NB4 (cell line): Measurements from ENCODE around the gene WDFY4.

ENCODE experiments used
- CTCF ChIP-seq: IDR thresholded peaks from one replicate; pipeline ENCODE4 v1.5.1; 2012; ENCODE audit warnings: low read depth, low read length
- MAX ChIP-seq: IDR thresholded peaks from 2 replicates; pipeline ENCODE4 v1.6.1; 2011; ENCODE audit warnings: low read depth, low read length

GRCh38 chr10:48699011-48699627, 14.4 kb downstream of the WDFY4 start:
- no peak for TF ChIP-seq CTCF
- TF ChIP-seq MAX = no peak
